Endothelial cell of umbilical vein (primary cell): Measurements from ENCODE around the gene UHMK1. TPM values are rescaled to one million over a fixed set of nuclear protein-coding genes. Genes with fewer than 3 reads are reported as not detected.

Experiments used
- BruUV-seq: library from RNA; stranded (reverse); fragments of 400-500 nt; replicated peaks from 2 replicates; lab custom pipeline; 2021; lab: Mats Ljungman, UMichigan
- CTCF ChIA-PET: fragments of 300-600, 350-600 bp; sonication (Branson Sonifier 250); formaldehyde crosslinking; loops from one replicate; lab custom pipeline; 2021; ENCODE audit warnings: antibody characterized with exemption, inconsistent platforms; lab: Charles Lee
- POLR2A ChIA-PET: fragments of 300-600, 350-600 bp; sonication (Branson Sonifier 250); formaldehyde crosslinking; loops from one replicate; lab custom pipeline; 2021; ENCODE audit warnings: antibody characterized with exemption, inconsistent platforms; lab: Charles Lee
- DNase-seq: peaks from one replicate; pipeline ENCODE4 v3.0.0-alpha.2; 2011; ENCODE audit warnings: low read depth, low spot score
- FAIRE-seq: peaks from 2 replicates; lab custom pipeline; 2011; peaks lifted over from hg19 to GRCh38; lab: Jason Lieb, UNC
- H2AFZ ChIP-seq: 2 replicates; pipeline ENCODE4 v1.6.0; 2012; ENCODE audit warnings: low read depth, low read length, control low read depth, inconsistent platforms
- H3K27ac ChIP-seq: 2 replicates; pipeline ENCODE4 v1.5.1; 2011; ENCODE audit warnings: low read depth, mild to moderate bottlenecking, control low read depth, low read length, moderate library complexity; ENCODE audit not compliant: insufficient read depth
- H3K27me3 ChIP-seq, 2 experiments: 2 replicates each; pipeline versions ENCODE4 v1.6.0 to v1.6.1; 2011; ENCODE audit warnings: low read length in 2 of 2, mixed read lengths in 1 of 2; ENCODE audit not compliant: control insufficient read depth in 2 of 2, insufficient read depth in 2 of 2
- H3K36me3 ChIP-seq, 2 experiments: 2 replicates in 1 of 2; 3 replicates in 1 of 2; pipeline ENCODE4 v1.5.1; 2011; ENCODE audit warnings: low read length in 2 of 2, mild to moderate bottlenecking in 1 of 2, moderate library complexity in 1 of 2; ENCODE audit not compliant: control insufficient read depth in 2 of 2, insufficient read depth in 2 of 2; ENCODE audit errors: extremely low read depth in 1 of 2
- H3K4me1 ChIP-seq: 3 replicates; pipeline ENCODE4 v1.5.1; 2011; ENCODE audit warnings: mild to moderate bottlenecking, low read length; ENCODE audit not compliant: control insufficient read depth, insufficient read depth; ENCODE audit errors: extremely low read depth
- H3K4me2 ChIP-seq: 2 replicates; pipeline ENCODE4 v1.6.1; 2011; ENCODE audit warnings: low read length, control low read depth, mixed read lengths; ENCODE audit not compliant: insufficient read depth
- H3K4me3 ChIP-seq, 3 experiments: fragments of 200-600 bp in 1 of 3; sonication (generic), shearing (Covaris generic) in 1 of 3; replicated peaks in 1 of 3; 2 replicates each; pipeline ENCODE4 v1.5.1; 2011 to 2016; ENCODE audit warnings: control low read depth in 3 of 3, low read length in 3 of 3, mild to moderate bottlenecking in 2 of 3, inconsistent platforms in 1 of 3, low read depth in 1 of 3, moderate library complexity in 1 of 3; ENCODE audit not compliant: insufficient read depth in 1 of 3
- H3K79me2 ChIP-seq: 2 replicates; pipeline ENCODE4 v1.6.0; 2012; ENCODE audit warnings: low read length, inconsistent platforms; ENCODE audit not compliant: control insufficient read depth, insufficient read depth
- H3K9ac ChIP-seq: replicated peaks from 2 replicates; pipeline ENCODE3; 2011; ENCODE audit warnings: low read length, control low read depth; ENCODE audit not compliant: insufficient read depth; ENCODE audit errors: extremely low read depth
- H3K9me1 ChIP-seq: replicated peaks from 3 replicates; pipeline ENCODE4 v1.6.0; 2011; ENCODE audit warnings: mild to moderate bottlenecking, low read length; ENCODE audit not compliant: control insufficient read depth, insufficient read depth; ENCODE audit errors: extremely low read depth
- H3K9me3 ChIP-seq: replicated peaks from 2 replicates; pipeline ENCODE4 v1.5.1; 2012; ENCODE audit warnings: low read length, inconsistent platforms; ENCODE audit not compliant: control insufficient read depth, insufficient read depth
- H4K20me1 ChIP-seq: replicated peaks from 2 replicates; pipeline ENCODE3; 2011; ENCODE audit warnings: mild to moderate bottlenecking, low read length; ENCODE audit not compliant: control insufficient read depth, insufficient read depth; ENCODE audit errors: extremely low read depth
- CTCF ChIP-seq, 2 donors: IDR thresholded peaks; 1 replicate in 1 of 2; 2 replicates in 1 of 2; pipeline ENCODE4 v1.5.1; 2011; ENCODE audit warnings: low read length in 2 of 2, mild to moderate bottlenecking in 2 of 2, moderate library complexity in 2 of 2, control low read depth in 1 of 2, inconsistent platforms in 1 of 2, low read depth in 1 of 2; ENCODE audit not compliant: insufficient read depth in 1 of 2; ENCODE audit errors: extremely low read depth in 1 of 2
- EZH2 ChIP-seq: IDR thresholded peaks from 2 replicates; pipeline ENCODE4 v1.6.1; 2012; ENCODE audit warnings: borderline replicate concordance, low read depth, mild to moderate bottlenecking, moderate library complexity, low read length, inconsistent platforms; ENCODE audit not compliant: severe bottlenecking
- FOS ChIP-seq: IDR thresholded peaks from 2 replicates; pipeline ENCODE4 v1.6.1; 2011; ENCODE audit warnings: mild to moderate bottlenecking, low read length, moderate library complexity, borderline replicate concordance; ENCODE audit not compliant: insufficient read depth
- GATA2 ChIP-seq: IDR thresholded peaks from 2 replicates; pipeline ENCODE4 v1.7.0; 2011; ENCODE audit warnings: low read depth, mild to moderate bottlenecking, moderate library complexity, mixed read lengths, low read length; ENCODE audit not compliant: insufficient read length, insufficient read depth
- JUN ChIP-seq: IDR thresholded peaks from 2 replicates; pipeline ENCODE4 v1.6.1; 2011; ENCODE audit warnings: borderline replicate concordance, low read depth; ENCODE audit not compliant: insufficient read length, insufficient read depth
- MAX ChIP-seq: IDR thresholded peaks from 2 replicates; pipeline ENCODE4 v1.6.1; 2011; ENCODE audit not compliant: insufficient read depth, insufficient read length
- MYC ChIP-seq: IDR thresholded peaks from one replicate; pipeline ENCODE4 v1.6.1; 2011; ENCODE audit warnings: mild to moderate bottlenecking, low read depth, low read length
- POLR2A ChIP-seq: IDR thresholded peaks from 2 replicates; pipeline ENCODE4 v1.6.1; 2012; ENCODE audit warnings: low read depth, mild to moderate bottlenecking, control low read depth, low read length
- POLR2AphosphoS5 ChIP-seq: IDR thresholded peaks from 2 replicates; pipeline ENCODE4 v1.6.1; 2012; ENCODE audit warnings: low read depth, mild to moderate bottlenecking, control low read depth, low read length, moderate library complexity; ENCODE audit not compliant: insufficient read depth
- dilution Hi-C: fragments of 300-500 bp; cut with MboI; formaldehyde crosslinking; loops from one replicate; pipeline ENCODE4 v1.15.0; 2019; ENCODE audit warnings: low sequenced_read_pairs; ENCODE audit not compliant: extremely low pct_ligation_motif_present
- intact Hi-C: fragments of 100-400 bp; cut with micrococcal nuclease; formaldehyde crosslinking; loops from one replicate; pipeline ENCODE4 v1.10.0; 2022
- polyA plus RNA-seq, 4 experiments: library from polyadenylated mRNA; depleted of rRNA in 3 of 4; stranded (reverse) in 3 of 4; unstranded in 1 of 4; fragments of >200 nt; gene quantifications; 2 replicates each; pipeline versions ENCODE4 v1.2.1 to v1.2.3, GENCODE V29; 2011 to 2012; ENCODE audit warnings: missing spikeins in 1 of 4
- total RNA-seq: library from RNA; stranded (reverse); gene quantifications from 2 replicates; pipeline ENCODE4 v1.2.3, GENCODE V29; 2021

The UHMK1 gene
- total and polyA plus RNA-seq, 2 donors (not counting 3 experiments of a cell fraction or from before 2014, with no cell fraction given) = 9.2 to 35.0 TPM

- intact Hi-C loops (no loop called here), dilution Hi-C loops (no loop called here)
- CTCF ChIA-PET = interaction anchor here (0.6 to 2.4 kb wide), 5 partner anchors 9 to 530 kb away, joined by 3 to 8 read pairs (median 3); no protein-coding TSS in a partner anchor
- no peak for FAIRE-seq
- H3K36me3 ChIP-seq = peaks cover 4 to 6% of the 10 kb centered on the region in 2 experiments
- H3K27me3 ChIP-seq = no peaks in the 10 kb centered on the region
- peaks cover 37% of the 10 kb centered on the region for H3K4me1 ChIP-seq
- no peaks in the 10 kb centered on the region for H4K20me1 ChIP-seq
- DNase-seq = no peak
- H3K4me2 ChIP-seq = no peak overlapping the region
- no peak overlapping the region for H3K4me3 ChIP-seq
- H2AFZ ChIP-seq = no peak overlapping the region
- TF ChIP-seq MAX (no peak), CTCF (IDR thresholded peaks at IDR 0.05; ENCODE audit: extremely low read depth in 1 of 2, insufficient read depth in 1 of 2, low read depth in 1 of 2, low read length in 2 of 2) (no peak), FOS (no peak), GATA2 (no peak), POLR2A (no peak), POLR2AphosphoS5 (no peak), MYC (no peak), EZH2 (no peak), JUN (no peak)
- no TSS peak for BruUV-seq
- H3K9me1 ChIP-seq = no peaks in the 10 kb centered on the region
- peaks cover 100% of the 10 kb centered on the region for H3K79me2 ChIP-seq
- POLR2A ChIA-PET = interaction anchor here (0.6 kb wide), 1 partner anchor 68 kb away, joined by 3 read pairs; no protein-coding TSS in a partner anchor
- H3K27ac ChIP-seq = no peak overlapping the region
- H3K9ac ChIP-seq = no peak overlapping the region
- H3K9me3 ChIP-seq = no peaks in the 10 kb centered on the region
These were observed 69.3 kb downstream of the UHMK1 start for GRCh38 chr1:162566870-162567269.
